T47D (cell line): ENCODE results near the gene UGT2A3.
"Not testable (repeated sequence)": the region's sequence is repeated elsewhere in the genome, so short reads cannot be mapped to it uniquely, and the experiment has no call there.

ENCODE experiments used
- DNase-seq, 2 experiments: peaks; one replicate each; pipeline versions ENCODE4 v3.0.0 to v3.0.0-alpha.2; 2011 to 2012; ENCODE audit warnings: low read depth in 1 of 2, low spot score in 1 of 2
- JUND ChIP-seq: IDR thresholded peaks from 2 replicates; pipeline ENCODE4 v1.6.1; 2012; ENCODE audit warnings: low read depth
- in situ Hi-C: cut with HindIII; loops from 2 replicates; pipeline ENCODE4 v1.10.0; 2016; ENCODE audit warnings: low sequenced_read_pairs, low pct_unique_long_range_greater_than_20kb

Gene UGT2A3

GRCh38 chr4:68951806-68952585, 392 bp upstream of the UGT2A3 start:
- DNase-seq = no peak
- TF ChIP-seq JUND = no peak
- in situ Hi-C loops = no loop called here

- no peak for TF ChIP-seq JUND
- in situ Hi-C loops = no loop called here
- DNase-seq = no peak
These were observed 1.6 kb downstream of the UGT2A3 start for GRCh38 chr4:68950033-68950432.

GRCh38 chr4:68948985-68949384, 2.6 kb downstream of the UGT2A3 start:
- DNase-seq = no peak
- in situ Hi-C loops = no loop called here
- TF ChIP-seq JUND = no peak

- DNase-seq = no peak
- in situ Hi-C loops = no loop called here
These were observed 3.4 kb downstream of the UGT2A3 start for GRCh38 chr4:68948044-68948743.

GRCh38 chr4:68929076-68929737, 22.4 kb downstream of the UGT2A3 start:
- TF ChIP-seq JUND = no peak
- in situ Hi-C loops = no loop called here
- DNase-seq = no peak

More at GRCh38 chr4:68948044-68948743, 3.4 kb downstream of the UGT2A3 start:
- no peak for TF ChIP-seq JUND

- in situ Hi-C loops = no loop called here
- DNase-seq = no peak
- TF ChIP-seq JUND = no peak
These were observed 24.4 kb downstream of the UGT2A3 start for GRCh38 chr4:68927165-68927564.

GRCh38 chr4:68922202-68922601, 29.4 kb downstream of the UGT2A3 start:
- in situ Hi-C loops, DNase-seq: not testable (repeated sequence)

- DNase-seq = no peak
- in situ Hi-C loops = no loop called here
- no peak for TF ChIP-seq JUND
These were observed 30.6 kb downstream of the UGT2A3 start for GRCh38 chr4:68921051-68921450.

- no peak for TF ChIP-seq JUND
- DNase-seq = no peak
- in situ Hi-C loops = no loop called here
These were observed 34.6 kb downstream of the UGT2A3 start for GRCh38 chr4:68917016-68917415.

- no peak for TF ChIP-seq JUND
- no peak for DNase-seq
- in situ Hi-C loops = no loop called here
These were observed 38.8 kb downstream of the UGT2A3 start for GRCh38 chr4:68912807-68913206.

- no peak for TF ChIP-seq JUND
- in situ Hi-C loops = no loop called here
- DNase-seq = no peak
These were observed 42.2 kb downstream of the UGT2A3 start for GRCh38 chr4:68909385-68909784.

GRCh38 chr4:68907788-68908700, 43.6 kb downstream of the UGT2A3 start:
- in situ Hi-C loops = no loop called here
- TF ChIP-seq JUND = no peak
- DNase-seq = no peak

GRCh38 chr4:68907245-68907644, 44.4 kb downstream of the UGT2A3 start:
- no peak for TF ChIP-seq JUND
- DNase-seq = no peak
- in situ Hi-C loops = no loop called here
